Measurements from ENCODE around the gene GSPT1.

DNA sequence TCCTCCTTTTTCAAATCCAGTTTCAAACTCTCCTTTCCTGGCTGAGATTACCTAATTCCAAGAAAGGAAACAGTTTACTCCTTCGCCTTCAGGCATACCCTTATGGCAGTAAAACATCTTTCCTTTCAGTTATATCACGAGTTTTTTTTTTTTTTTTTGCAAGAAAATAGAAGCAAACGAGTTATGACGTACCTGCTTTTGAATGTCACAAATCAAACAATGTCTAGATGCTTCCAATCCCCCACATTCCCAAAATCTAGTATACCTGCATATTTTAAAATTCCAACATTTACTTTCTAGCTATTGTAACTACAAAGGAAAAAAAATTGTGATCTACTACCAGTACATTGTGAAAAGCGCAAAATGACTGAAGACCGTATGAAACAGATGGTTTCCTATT, 28.9 kb downstream of the GSPT1 start:
- TF ChIP-seq, protein P1, sequence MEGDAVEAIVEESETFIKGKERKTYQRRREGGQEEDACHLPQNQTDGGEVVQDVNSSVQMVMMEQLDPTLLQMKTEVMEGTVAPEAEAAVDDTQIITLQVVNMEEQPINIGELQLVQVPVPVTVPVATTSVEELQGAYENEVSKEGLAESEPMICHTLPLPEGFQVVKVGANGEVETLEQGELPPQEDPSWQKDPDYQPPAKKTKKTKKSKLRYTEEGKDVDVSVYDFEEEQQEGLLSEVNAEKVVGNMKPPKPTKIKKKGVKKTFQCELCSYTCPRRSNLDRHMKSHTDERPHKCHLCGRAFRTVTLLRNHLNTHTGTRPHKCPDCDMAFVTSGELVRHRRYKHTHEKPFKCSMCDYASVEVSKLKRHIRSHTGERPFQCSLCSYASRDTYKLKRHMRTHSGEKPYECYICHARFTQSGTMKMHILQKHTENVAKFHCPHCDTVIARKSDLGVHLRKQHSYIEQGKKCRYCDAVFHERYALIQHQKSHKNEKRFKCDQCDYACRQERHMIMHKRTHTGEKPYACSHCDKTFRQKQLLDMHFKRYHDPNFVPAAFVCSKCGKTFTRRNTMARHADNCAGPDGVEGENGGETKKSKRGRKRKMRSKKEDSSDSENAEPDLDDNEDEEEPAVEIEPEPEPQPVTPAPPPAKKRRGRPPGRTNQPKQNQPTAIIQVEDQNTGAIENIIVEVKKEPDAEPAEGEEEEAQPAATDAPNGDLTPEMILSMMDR (conservative IDR thresholded peaks at IDR 0.05; ENCODE audit: low read length): no peak
- no peak for TF ChIP-seq EZH2phosphoT487 (IDR thresholded peaks at IDR 0.05; ENCODE audit: borderline replicate concordance, low read depth, low read length)
